Transverse colon (tissue), 4 donors: ENCODE measurements around the gene PARN. TPM values are rescaled to one million over a fixed set of nuclear protein-coding genes. Genes with fewer than 3 reads are reported as not detected.

Experiments used
- DNase-seq: peaks from one replicate; pipeline ENCODE4 v3.0.0-alpha.2; 2019
- H3K27ac ChIP-seq, 4 donors: fragments of 200-600 bp; sonication (generic); 2 replicates each; pipeline ENCODE4 v1.5.1; 2016 to 2018; ENCODE audit warnings: inconsistent platforms in 4 of 4
- H3K27me3 ChIP-seq: fragments of 200-600 bp; sonication (generic); 2 replicates; pipeline ENCODE4 v1.5.1; 2017; ENCODE audit warnings: inconsistent platforms
- H3K36me3 ChIP-seq, 4 donors: fragments of 200-600 bp; sonication (generic); 2 replicates each; pipeline ENCODE4 v1.5.1; 2017 to 2019; ENCODE audit warnings: inconsistent platforms in 4 of 4
- H3K4me1 ChIP-seq, 4 donors: fragments of 200-600 bp; sonication (generic); 2 replicates each; pipeline ENCODE4 v1.5.1; 2017 to 2020; ENCODE audit warnings: inconsistent platforms in 4 of 4
- H3K4me3 ChIP-seq, 4 donors: fragments of 200-600 bp; sonication (generic); 1 replicate in 1 of 4; 2 replicates in 3 of 4; pipeline versions ENCODE4 v1.5.1 to v1.6.1; 2017 to 2019; ENCODE audit warnings: inconsistent platforms in 4 of 4
- H3K9me3 ChIP-seq, 2 donors: fragments of 200-600 bp; sonication (generic); 2 replicates each; pipeline ENCODE4 v1.5.1; 2017 to 2019; ENCODE audit warnings: inconsistent platforms in 2 of 2
- CTCF ChIP-seq, 5 experiments: fragments of 200-600 bp in 3 of 5; fragments of 450-650 bp in 2 of 5; sonication (generic) in 3 of 5; IDR thresholded peaks; 1 replicate in 2 of 5; 2 replicates in 3 of 5; pipeline ENCODE4 v1.5.1; 2016 to 2017; ENCODE audit warnings: antibody characterized with exemption in 5 of 5, inconsistent platforms in 3 of 5, mild to moderate bottlenecking in 2 of 5, moderate library complexity in 1 of 5
- EP300 ChIP-seq: sonication (generic); formaldehyde crosslinking; IDR thresholded peaks from one replicate; pipeline ENCODE4 v1.6.1; 2017; ENCODE audit warnings: antibody characterized with exemption, low read depth
- POLR2A ChIP-seq: fragments of 450-650 bp; IDR thresholded peaks from one replicate; pipeline ENCODE4 v1.6.1; 2016; ENCODE audit warnings: antibody characterized with exemption, mild to moderate bottlenecking, moderate library complexity
- POLR2AphosphoS5 ChIP-seq, 3 donors: sonication (generic); formaldehyde crosslinking; IDR thresholded peaks; one replicate each; pipeline ENCODE4 v1.6.1; 2016; ENCODE audit warnings: antibody characterized with exemption in 3 of 3
- WGBS, 2 donors: methylation state at CpG; one replicate each; pipeline ENCODE4 v1.1.5; 2018; ENCODE audit warnings: low coverage in 1 of 2; 5-methylcytosine and 5-hydroxymethylcytosine counted together
- in situ Hi-C, 4 donors: fragments of 200-750 bp; cut with MboI; loops; one replicate each; pipeline versions ENCODE4 v1.15.0 to v1.15.1; 2017; ENCODE audit warnings: low sequenced_read_pairs in 3 of 4, low pct_ligation_motif_present in 1 of 4, low pct_unique_long_range_greater_than_20kb in 1 of 4
- intact Hi-C: fragments of 100-400 bp; cut with DNase I; formaldehyde crosslinking; loops from one replicate; pipeline ENCODE4 v1.15.1; 2023; ENCODE audit warnings: low total_unique reads
- total RNA-seq, 4 donors: library from RNA; depleted of rRNA; stranded (reverse); fragments of >200 nt; gene quantifications; one replicate each; pipeline ENCODE4 v1.1.0, GENCODE V29; 2016

The PARN gene
- total RNA-seq, 4 donors from 2014 or later, result 26.9 to 57.3 (median 34.1) TPM

GRCh38 chr16:14530046-14530445, 100.0 kb downstream of the PARN start:
- 93% methylated on average over 2 of the region's 2 CpGs; no CpG with 5 or more reads in 1 of the 2 donors for WGBS, 2 donors
- Histone ChIP-seq H3K27ac (no peak overlapping the region), H3K9me3 (no peaks in the 10 kb centered on the region), H3K36me3 (no peaks in the 10 kb centered on the region), H3K4me1 (peaks cover 0 to 15% (median 6%) of the 10 kb centered on the region in 4 donors), H3K27me3 (no peaks in the 10 kb centered on the region), H3K4me3 (no peak overlapping the region)
- TF ChIP-seq CTCF (IDR thresholded peaks at IDR 0.05) (no peak), EP300 (no peak)
- in situ Hi-C loops, result loop anchor here in 3 of 4 donors (25.0 kb wide), 3 partner anchors 243 to 618 kb away; partner anchors contain the start of gene ERCC4 (in 1 of the 3)
- no peak for DNase-seq
- intact Hi-C loops, result no loop called here

- H3K4me3 ChIP-seq, result peak overlapping the region in 1 of 4 donors; percentile 28
- H3K27me3 ChIP-seq, result no peaks in the 10 kb centered on the region
- H3K27ac ChIP-seq, result peak overlapping the region in 2 of 4 donors; percentile 6 to 35
- no peaks in the 10 kb centered on the region for H3K36me3 ChIP-seq
- intact Hi-C loops, result loop anchor here (2.0 to 10.0 kb wide), 3 partner anchors 228 to 604 kb away; partner anchors contain the start of gene ERCC4
- in situ Hi-C loops, result loop anchor here (10.0 to 25.0 kb wide), 6 partner anchors 224 to 617 kb away; partner anchors contain the start of gene ERCC4 (in 1 of the 4)
- TF ChIP-seq POLR2A (no peak), EP300 (no peak), POLR2AphosphoS5 (IDR thresholded peaks at IDR 0.05) (peak in 2 of 3 donors; percentile 42 to 59), CTCF (IDR thresholded peaks at IDR 0.05) (peak; percentile 61 to 81 (median 69))
- DNase-seq, result peak; percentile 78
- whole genome bisulfite sequencing, 2 donors, result 10 to 23% methylated on average over 7 to 11 of the region's 11 CpGs
- no peaks in the 10 kb centered on the region for H3K9me3 ChIP-seq
- H3K4me1 ChIP-seq, result peaks cover 0 to 15% (median 6%) of the 10 kb centered on the region in 4 donors
Observed at GRCh38 chr16:14529010-14529669, 100.9 kb downstream of the PARN start.

- no peak overlapping the region for H3K27ac ChIP-seq
- WGBS, 2 donors, result 92 to 93% methylated on average over 4 of the region's 4 CpGs
- intact Hi-C loops, result loop anchor here (2.0 to 10.0 kb wide), 3 partner anchors 228 to 604 kb away; partner anchors contain the start of gene ERCC4
- H3K4me1 ChIP-seq, result peaks cover 0 to 15% (median 6%) of the 10 kb centered on the region in 4 donors
- no peak for DNase-seq
- in situ Hi-C loops, result loop anchor here (10.0 to 25.0 kb wide), 6 partner anchors 224 to 616 kb away; partner anchors contain the start of gene ERCC4 (in 1 of the 4)
- no peak overlapping the region for H3K4me3 ChIP-seq
- H3K9me3 ChIP-seq, result no peaks in the 10 kb centered on the region
- no peaks in the 10 kb centered on the region for H3K27me3 ChIP-seq
- TF ChIP-seq EP300 (no peak), POLR2AphosphoS5 (IDR thresholded peaks at IDR 0.05) (no peak), POLR2A (no peak), CTCF (IDR thresholded peaks at IDR 0.05) (no peak)
- no peaks in the 10 kb centered on the region for H3K36me3 ChIP-seq
Observed at GRCh38 chr16:14528306-14528705, 101.8 kb downstream of the PARN start.

GRCh38 chr16:14527411-14528044, 102.5 kb downstream of the PARN start:
- no peak for DNase-seq
- Histone ChIP-seq H3K27me3 (no peaks in the 10 kb centered on the region), H3K4me3 (no peak overlapping the region), H3K36me3 (no peaks in the 10 kb centered on the region), H3K27ac (peak overlapping the region in 2 of 4 donors; percentile 6 to 17), H3K4me1 (peaks cover 0 to 15% (median 6%) of the 10 kb centered on the region in 4 donors), H3K9me3 (no peaks in the 10 kb centered on the region)
- intact Hi-C loops, result loop anchor here (2.0 to 10.0 kb wide), 3 partner anchors 227 to 603 kb away; partner anchors contain the start of gene ERCC4
- in situ Hi-C loops, result loop anchor here (10.0 to 25.0 kb wide), 6 partner anchors 223 to 615 kb away; partner anchors contain the start of gene ERCC4 (in 1 of the 4)
- no peak for TF ChIP-seq EP300
- TF ChIP-seq CTCF (IDR thresholded peaks at IDR 0.05), result no peak
- no peak for TF ChIP-seq POLR2A
- TF ChIP-seq POLR2AphosphoS5 (IDR thresholded peaks at IDR 0.05), result no peak
- WGBS, 2 donors, result 65 to 81% methylated on average over 5 of the region's 5 CpGs
